ENCODE data around the gene RNGTT.

RNGTT gene

GRCh38 chr6:88764081-88764480 is 199.3 kb downstream of the RNGTT start:
- TF ChIP-seq POLR2AphosphoS5 (IDR thresholded peaks at IDR 0.05; ENCODE audit: borderline replicate concordance, low read depth, low read length) (no peak), FOXP2 (optimal IDR thresholded peaks at IDR 0.05; ENCODE audit: control extremely low read depth, extremely low read length, insufficient read depth) (no peak), EZH2 (IDR thresholded peaks at IDR 0.05) (no peak)
- H3K27ac ChIP-seq = peak overlapping the region; percentile 37; the same call in 1 of the 2 replicates
- H3K9me3 ChIP-seq (ENCODE audit: low read depth, low read length) = no peaks in the 10 kb centered on the region
- no peaks in the 10 kb centered on the region for H3K36me3 ChIP-seq (ENCODE audit: insufficient read depth, low read length)
- DNase-seq (ENCODE audit: low read depth, low spot score) = peak; percentile 6
- H3K9ac ChIP-seq (ENCODE audit: insufficient read length) = no peak overlapping the region
- no peak overlapping the region for H3K4me3 ChIP-seq

- no peak for DNase-seq (ENCODE audit: low read depth, low spot score)
- H3K36me3 ChIP-seq (ENCODE audit: insufficient read depth, low read length) = no peaks in the 10 kb centered on the region
- no peak overlapping the region for H3K9ac ChIP-seq (ENCODE audit: insufficient read length)
- no peak for TF ChIP-seq FOXP2 (optimal IDR thresholded peaks at IDR 0.05; ENCODE audit: control extremely low read depth, extremely low read length, insufficient read depth)
- TF ChIP-seq POLR2AphosphoS5 (IDR thresholded peaks at IDR 0.05; ENCODE audit: borderline replicate concordance, low read depth, low read length) = no peak
- TF ChIP-seq EZH2 (IDR thresholded peaks at IDR 0.05) = no peak
- no peak overlapping the region for H3K4me3 ChIP-seq
- H3K9me3 ChIP-seq (ENCODE audit: low read depth, low read length) = no peaks in the 10 kb centered on the region
- H3K27ac ChIP-seq = no peak overlapping the region
Observed at GRCh38 chr6:88763160-88763559, 200.3 kb downstream of the RNGTT start.

- Histone ChIP-seq H3K36me3 (ENCODE audit: insufficient read depth, low read length) (no peaks in the 10 kb centered on the region), H3K4me3 (no peak overlapping the region), H3K9me3 (ENCODE audit: low read depth, low read length) (no peaks in the 10 kb centered on the region), H3K27ac (no peak overlapping the region), H3K9ac (ENCODE audit: insufficient read length) (no peak overlapping the region)
- TF ChIP-seq POLR2AphosphoS5 (IDR thresholded peaks at IDR 0.05; ENCODE audit: borderline replicate concordance, low read depth, low read length) = no peak
- no peak for TF ChIP-seq EZH2 (IDR thresholded peaks at IDR 0.05)
- no peak for TF ChIP-seq FOXP2 (optimal IDR thresholded peaks at IDR 0.05; ENCODE audit: control extremely low read depth, extremely low read length, insufficient read depth)
- DNase-seq (ENCODE audit: low read depth, low spot score) = no peak
Observed at GRCh38 chr6:88761237-88762031, 202.0 kb downstream of the RNGTT start.

- Histone ChIP-seq H3K9me3 (ENCODE audit: low read depth, low read length) (peaks cover 2% of the 10 kb centered on the region; the same call in 1 of the 2 replicates), H3K9ac (ENCODE audit: insufficient read length) (no peak overlapping the region), H3K4me3 (no peak overlapping the region), H3K27ac (no peak overlapping the region), H3K36me3 (ENCODE audit: insufficient read depth, low read length) (no peaks in the 10 kb centered on the region)
- TF ChIP-seq FOXP2 (optimal IDR thresholded peaks at IDR 0.05; ENCODE audit: control extremely low read depth, extremely low read length, insufficient read depth) = no peak
- no peak for TF ChIP-seq EZH2 (IDR thresholded peaks at IDR 0.05)
- no peak for TF ChIP-seq POLR2AphosphoS5 (IDR thresholded peaks at IDR 0.05; ENCODE audit: borderline replicate concordance, low read depth, low read length)
- DNase-seq (ENCODE audit: low read depth, low spot score) = no peak
Observed at GRCh38 chr6:88760091-88760490, 203.3 kb downstream of the RNGTT start.

GRCh38 chr6:88750936-88751335 is 212.5 kb downstream of the RNGTT start:
- TF ChIP-seq POLR2AphosphoS5 (IDR thresholded peaks at IDR 0.05; ENCODE audit: borderline replicate concordance, low read depth, low read length) = no peak
- no peak for TF ChIP-seq EZH2 (IDR thresholded peaks at IDR 0.05)
- TF ChIP-seq FOXP2 (optimal IDR thresholded peaks at IDR 0.05; ENCODE audit: control extremely low read depth, extremely low read length, insufficient read depth) = no peak
- Histone ChIP-seq H3K27ac (no peak overlapping the region), H3K9ac (ENCODE audit: insufficient read length) (no peak overlapping the region), H3K4me3 (no peak overlapping the region), H3K9me3 (ENCODE audit: low read depth, low read length) (peaks cover 2% of the 10 kb centered on the region; the same call in 1 of the 2 replicates), H3K36me3 (ENCODE audit: insufficient read depth, low read length) (no peaks in the 10 kb centered on the region)
- no peak for DNase-seq (ENCODE audit: low read depth, low spot score)

- H3K36me3 ChIP-seq (ENCODE audit: insufficient read depth, low read length) = no peaks in the 10 kb centered on the region
- H3K9me3 ChIP-seq (ENCODE audit: low read depth, low read length) = no peaks in the 10 kb centered on the region
- H3K27ac ChIP-seq = no peak overlapping the region
- H3K4me3 ChIP-seq = no peak overlapping the region
- no peak overlapping the region for H3K9ac ChIP-seq (ENCODE audit: insufficient read length)
- TF ChIP-seq EZH2 (IDR thresholded peaks at IDR 0.05) = no peak
- DNase-seq (ENCODE audit: low read depth, low spot score) = no peak
Observed at GRCh38 chr6:88749849-88750248, 213.6 kb downstream of the RNGTT start.

GRCh38 chr6:88748141-88748540 is 215.3 kb downstream of the RNGTT start:
- no peak overlapping the region for H3K9ac ChIP-seq (ENCODE audit: insufficient read length)
- no peaks in the 10 kb centered on the region for H3K36me3 ChIP-seq (ENCODE audit: insufficient read depth, low read length)
- no peak overlapping the region for H3K4me3 ChIP-seq
- DNase-seq (ENCODE audit: low read depth, low spot score) = no peak
- H3K27ac ChIP-seq = no peak overlapping the region
- no peaks in the 10 kb centered on the region for H3K9me3 ChIP-seq (ENCODE audit: low read depth, low read length)
- TF ChIP-seq FOXP2 (optimal IDR thresholded peaks at IDR 0.05; ENCODE audit: control extremely low read depth, extremely low read length, insufficient read depth) (no peak), POLR2AphosphoS5 (IDR thresholded peaks at IDR 0.05; ENCODE audit: borderline replicate concordance, low read depth, low read length) (no peak), EZH2 (IDR thresholded peaks at IDR 0.05) (no peak)

GRCh38 chr6:88741939-88742338 is 221.5 kb downstream of the RNGTT start:
- Histone ChIP-seq H3K4me3 (no peak overlapping the region), H3K9me3 (ENCODE audit: low read depth, low read length) (no peaks in the 10 kb centered on the region), H3K27ac (peak overlapping the region; percentile 45; the same call in 1 of the 2 replicates), H3K36me3 (ENCODE audit: insufficient read depth, low read length) (no peaks in the 10 kb centered on the region), H3K9ac (ENCODE audit: insufficient read length) (no peak overlapping the region)
- TF ChIP-seq FOXP2 (optimal IDR thresholded peaks at IDR 0.05; ENCODE audit: control extremely low read depth, extremely low read length, insufficient read depth) = no peak
- no peak for TF ChIP-seq EZH2 (IDR thresholded peaks at IDR 0.05)
- TF ChIP-seq POLR2AphosphoS5 (IDR thresholded peaks at IDR 0.05; ENCODE audit: borderline replicate concordance, low read depth, low read length) = no peak
- no peak for DNase-seq (ENCODE audit: low read depth, low spot score)

- DNase-seq (ENCODE audit: low read depth, low spot score) = no peak
- no peak overlapping the region for H3K4me3 ChIP-seq
- no peak overlapping the region for H3K9ac ChIP-seq (ENCODE audit: insufficient read length)
- TF ChIP-seq FOXP2 (optimal IDR thresholded peaks at IDR 0.05; ENCODE audit: control extremely low read depth, extremely low read length, insufficient read depth) (no peak), POLR2AphosphoS5 (IDR thresholded peaks at IDR 0.05; ENCODE audit: borderline replicate concordance, low read depth, low read length) (no peak), EZH2 (IDR thresholded peaks at IDR 0.05) (no peak)
- no peaks in the 10 kb centered on the region for H3K9me3 ChIP-seq (ENCODE audit: low read depth, low read length)
- H3K27ac ChIP-seq = no peak overlapping the region
- no peaks in the 10 kb centered on the region for H3K36me3 ChIP-seq (ENCODE audit: insufficient read depth, low read length)
Observed at GRCh38 chr6:88741071-88741470, 222.3 kb downstream of the RNGTT start.
